Type B pancreatic cell (in vitro differentiated cells): ENCODE data around the gene ODAPH. TPM values are rescaled to one million over a fixed set of nuclear protein-coding genes. Genes with fewer than 3 reads are reported as not detected.

Source experiments
- DNase-seq: peaks from one replicate; pipeline ENCODE4 v3.0.0; 2021; ENCODE audit warnings: mixed read lengths; ENCODE audit not compliant: unreplicated experiment; ENCODE audit errors: extremely low spot score
- H3K27ac Mint-ChIP-seq: 2 replicates; pipeline ENCODE4 v1.8.0; 2021; ENCODE audit warnings: mild to moderate bottlenecking, mixed read lengths
- H3K27me3 Mint-ChIP-seq: 2 replicates; pipeline ENCODE4 v1.8.0; 2021; ENCODE audit warnings: mixed read lengths
- H3K36me3 Mint-ChIP-seq: 2 replicates; pipeline ENCODE4 v1.8.0; 2021; ENCODE audit warnings: mixed read lengths
- H3K4me1 Mint-ChIP-seq: one replicate; pipeline ENCODE4 v1.8.0; 2021; ENCODE audit warnings: mixed read lengths; ENCODE audit not compliant: unreplicated experiment
- H3K4me3 Mint-ChIP-seq: 2 replicates; pipeline ENCODE4 v1.8.0; 2021; ENCODE audit warnings: mild to moderate bottlenecking, mixed read lengths
- H3K9me3 Mint-ChIP-seq: 2 replicates; pipeline ENCODE4 v1.8.0; 2021; ENCODE audit warnings: mixed read lengths
- CTCF ChIP-seq: fragments of 200-600 bp; sonication (generic); conservative IDR thresholded peaks from 2 replicates; pipeline ENCODE4 v1.5.0; 2021; ENCODE audit warnings: antibody characterized with exemption, mild to moderate bottlenecking
- total RNA-seq: library from RNA; stranded (reverse); gene quantifications from 2 replicates; pipeline ENCODE4 v1.2.1, GENCODE V29; 2021; ENCODE audit warnings: low replicate concordance

The ODAPH gene
- total RNA-seq, 1 donor from 2014 or later: not detected

- Mint-ChIP-seq H3K4me1 (no peaks in the 10 kb centered on the region), H3K27ac (no peak overlapping the region), H3K9me3 (no peaks in the 10 kb centered on the region), H3K4me3 (no peak overlapping the region), H3K36me3 (no peaks in the 10 kb centered on the region), H3K27me3 (no peaks in the 10 kb centered on the region)
- no peak for TF ChIP-seq CTCF
- DNase-seq: no peak
Measured at GRCh38 chr4:75593393-75593792, 37.5 kb downstream of the ODAPH start.

GRCh38 chr4:75596061-75596460, 40.2 kb downstream of the ODAPH start:
- no peaks in the 10 kb centered on the region for H3K27me3 Mint-ChIP-seq
- H3K36me3 Mint-ChIP-seq: no peaks in the 10 kb centered on the region
- H3K4me3 Mint-ChIP-seq: no peak overlapping the region
- H3K4me1 Mint-ChIP-seq: no peaks in the 10 kb centered on the region
- no peaks in the 10 kb centered on the region for H3K9me3 Mint-ChIP-seq
- H3K27ac Mint-ChIP-seq: no peak overlapping the region
- no peak for DNase-seq
- TF ChIP-seq CTCF: no peak

GRCh38 chr4:75598390-75598789, 42.5 kb downstream of the ODAPH start:
- H3K27ac Mint-ChIP-seq: no peak overlapping the region
- no peak overlapping the region for H3K4me3 Mint-ChIP-seq
- DNase-seq: no peak
- no peak for TF ChIP-seq CTCF
- no peaks in the 10 kb centered on the region for H3K36me3 Mint-ChIP-seq
- H3K9me3 Mint-ChIP-seq: no peaks in the 10 kb centered on the region
- H3K27me3 Mint-ChIP-seq: no peaks in the 10 kb centered on the region
- no peaks in the 10 kb centered on the region for H3K4me1 Mint-ChIP-seq

GRCh38 chr4:75599647-75600046, 43.8 kb downstream of the ODAPH start:
- Mint-ChIP-seq H3K9me3 (no peaks in the 10 kb centered on the region), H3K27me3 (no peaks in the 10 kb centered on the region), H3K4me3 (no peak overlapping the region), H3K27ac (no peak overlapping the region), H3K4me1 (no peaks in the 10 kb centered on the region), H3K36me3 (no peaks in the 10 kb centered on the region)
- DNase-seq: no peak
- TF ChIP-seq CTCF: no peak

GRCh38 chr4:75605928-75606327, 50.1 kb downstream of the ODAPH start:
- no peak for TF ChIP-seq CTCF
- DNase-seq: no peak
- Mint-ChIP-seq H3K27ac (no peak overlapping the region), H3K27me3 (no peaks in the 10 kb centered on the region), H3K4me1 (no peaks in the 10 kb centered on the region), H3K4me3 (no peak overlapping the region), H3K36me3 (no peaks in the 10 kb centered on the region), H3K9me3 (no peaks in the 10 kb centered on the region)

- no peaks in the 10 kb centered on the region for H3K4me1 Mint-ChIP-seq
- no peak for DNase-seq
- no peaks in the 10 kb centered on the region for H3K36me3 Mint-ChIP-seq
- H3K27me3 Mint-ChIP-seq: no peaks in the 10 kb centered on the region
- H3K27ac Mint-ChIP-seq: no peak overlapping the region
- H3K9me3 Mint-ChIP-seq: no peaks in the 10 kb centered on the region
- TF ChIP-seq CTCF: no peak
- H3K4me3 Mint-ChIP-seq: no peak overlapping the region
Measured at GRCh38 chr4:75612306-75612705, 56.4 kb downstream of the ODAPH start.
